ENCODE measurements around the gene PSMG4.

GRCh38 chr6:3280091-3280490 lies 21.3 kb downstream of the PSMG4 start:
- TF ChIP-seq CTCF (IDR thresholded peaks at IDR 0.05; ENCODE audit: low read depth, low read length, poor library complexity, severe bottlenecking) = no peak
- no peak for TF ChIP-seq EZH2phosphoT487 (IDR thresholded peaks at IDR 0.05; ENCODE audit: borderline replicate concordance, low read length)
